ENCODE measurements around the gene MRPL10. TPM values are rescaled to one million over a fixed set of nuclear protein-coding genes. Genes with fewer than 3 reads are reported as not detected.

The MRPL10 gene
- total and polyA plus RNA-seq, 11 donors, result 43.8 to 79.2 (median 63.2) TPM

- WGBS, 4 donors, result 72 to 79% (median 77%) methylated on average over 1 of the region's 1 CpG
- H3K27ac ChIP-seq, result no peak overlapping the region
- H3K4me1 ChIP-seq, result peaks cover 0 to 10% (median 5%) of the 10 kb centered on the region in 12 donors
- intact Hi-C loops (cut with DNase I), result loop anchor here in 4 of 10 donors (5.0 to 10.0 kb wide), 4 partner anchors 88 to 128 kb away; partner anchors contain the start of gene TBKBP1 (in 1 of the 4)
- H3K27me3 ChIP-seq, result peaks cover 13 to 84% (median 65%) of the 10 kb centered on the region in 9 donors
- TF ChIP-seq CTCF (IDR thresholded peaks at IDR 0.05) (no peak), POLR2A (IDR thresholded peaks at IDR 0.05) (no peak)
- no peaks in the 10 kb centered on the region for H3K9me3 ChIP-seq
- no peak for DNase-seq
- no peaks in the 10 kb centered on the region for H3K36me3 ChIP-seq
- no peak overlapping the region for H3K4me3 ChIP-seq
- no peak for ATAC-seq
Measured at GRCh38 chr17:47792457-47792856, 38.9 kb downstream of the MRPL10 start.

- peaks cover 17 to 89% (median 68%) of the 10 kb centered on the region in 9 donors for H3K27me3 ChIP-seq
- WGBS, 4 donors, result 41 to 49% (median 44%) methylated on average over 3 of the region's 3 CpGs
- no peak overlapping the region for H3K4me3 ChIP-seq
- TF ChIP-seq CTCF (IDR thresholded peaks at IDR 0.05) (no peak), POLR2A (IDR thresholded peaks at IDR 0.05) (no peak)
- H3K27ac ChIP-seq, result no peak overlapping the region
- H3K4me1 ChIP-seq, result peaks cover 0 to 10% (median 5%) of the 10 kb centered on the region in 12 donors
- H3K36me3 ChIP-seq, result no peaks in the 10 kb centered on the region
- intact Hi-C loops (cut with DNase I), result loop anchor here in 4 of 10 donors (5.0 to 10.0 kb wide), 4 partner anchors 86 to 126 kb away; partner anchors contain the start of gene TBKBP1 (in 1 of the 4)
- DNase-seq (no peak), ATAC-seq (no peak)
- no peaks in the 10 kb centered on the region for H3K9me3 ChIP-seq
Measured at GRCh38 chr17:47791025-47791424, 40.3 kb downstream of the MRPL10 start.

- 2 to 3% (median 2%) methylated on average over 45 to 70 of the region's 70 CpGs for WGBS, 4 donors
- Histone ChIP-seq H3K4me1 (peaks cover 0 to 10% (median 5%) of the 10 kb centered on the region in 12 donors), H3K36me3 (no peaks in the 10 kb centered on the region), H3K27me3 (peaks cover 17 to 95% (median 65%) of the 10 kb centered on the region in 9 donors), H3K9me3 (no peaks in the 10 kb centered on the region), H3K4me3 (peak overlapping the region in 11 of 12 donors; percentile 32 to 51 (median 42)), H3K27ac (no peak overlapping the region)
- TF ChIP-seq POLR2A (IDR thresholded peaks at IDR 0.05) (no peak), CTCF (IDR thresholded peaks at IDR 0.05) (peak; percentile 30 to 66 (median 48))
- ATAC-seq (peak; percentile 42 to 95 (median 89)), DNase-seq (peak in 4 of 5 donors; percentile 35 to 79 (median 61))
- intact Hi-C loops (cut with DNase I), result loop anchor here in 7 of 10 donors (5.0 to 10.0 kb wide), 5 partner anchors 73 to 125 kb away; partner anchors contain the start of gene TBKBP1 (in 2 of the 7)
Measured at GRCh38 chr17:47789611-47790561, 41.5 kb downstream of the MRPL10 start.

Data from heart left ventricle (tissue), 16 donors.